Body of pancreas (tissue), 4 donors: Measurements from ENCODE around the gene C19orf81.
"Not testable (repeated sequence)": the region's sequence is repeated elsewhere in the genome, so short reads cannot be mapped to it uniquely, and the experiment has no call there.

ENCODE experiments used
- POLR2A ChIP-seq, 3 donors: fragments of 450-650 bp; IDR thresholded peaks; one replicate each; pipeline ENCODE4 v1.6.1; 2016; ENCODE audit warnings: antibody characterized with exemption in 3 of 3, mild to moderate bottlenecking in 2 of 3
- TF ChIP-seq, protein P1 (sequence below), 7 experiments: fragments of 450-650 bp in 4 of 7; fragments of 200-600 bp in 3 of 7; sonication (generic) in 3 of 7; IDR thresholded peaks; one replicate each; pipeline ENCODE4 v1.5.1; 2016 to 2019; ENCODE audit warnings: antibody characterized with exemption in 7 of 7

DNA sequence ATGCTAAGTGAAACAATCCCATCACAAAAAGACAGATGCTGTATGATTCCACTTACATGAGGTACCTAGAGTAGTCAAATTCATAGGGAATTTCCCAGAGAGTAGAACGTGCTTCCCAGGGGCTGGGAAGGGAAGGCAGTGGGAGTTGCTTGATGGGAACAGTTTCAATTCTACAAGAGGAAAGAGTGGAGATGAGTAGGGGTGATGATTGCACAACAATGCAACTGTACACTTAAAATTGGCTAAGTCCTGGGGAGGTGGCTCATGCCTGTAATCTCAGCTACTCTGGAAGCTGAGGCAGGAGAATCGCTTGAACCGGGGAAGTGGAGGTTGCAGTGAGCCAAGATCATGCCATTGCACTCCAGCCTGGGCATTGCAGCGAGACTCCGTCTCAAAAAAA is 30.9 kb upstream of the C19orf81 start:
- TF ChIP-seq, protein P1, sequence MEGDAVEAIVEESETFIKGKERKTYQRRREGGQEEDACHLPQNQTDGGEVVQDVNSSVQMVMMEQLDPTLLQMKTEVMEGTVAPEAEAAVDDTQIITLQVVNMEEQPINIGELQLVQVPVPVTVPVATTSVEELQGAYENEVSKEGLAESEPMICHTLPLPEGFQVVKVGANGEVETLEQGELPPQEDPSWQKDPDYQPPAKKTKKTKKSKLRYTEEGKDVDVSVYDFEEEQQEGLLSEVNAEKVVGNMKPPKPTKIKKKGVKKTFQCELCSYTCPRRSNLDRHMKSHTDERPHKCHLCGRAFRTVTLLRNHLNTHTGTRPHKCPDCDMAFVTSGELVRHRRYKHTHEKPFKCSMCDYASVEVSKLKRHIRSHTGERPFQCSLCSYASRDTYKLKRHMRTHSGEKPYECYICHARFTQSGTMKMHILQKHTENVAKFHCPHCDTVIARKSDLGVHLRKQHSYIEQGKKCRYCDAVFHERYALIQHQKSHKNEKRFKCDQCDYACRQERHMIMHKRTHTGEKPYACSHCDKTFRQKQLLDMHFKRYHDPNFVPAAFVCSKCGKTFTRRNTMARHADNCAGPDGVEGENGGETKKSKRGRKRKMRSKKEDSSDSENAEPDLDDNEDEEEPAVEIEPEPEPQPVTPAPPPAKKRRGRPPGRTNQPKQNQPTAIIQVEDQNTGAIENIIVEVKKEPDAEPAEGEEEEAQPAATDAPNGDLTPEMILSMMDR (IDR thresholded peaks at IDR 0.05): not testable (repeated sequence)
- TF ChIP-seq POLR2A (IDR thresholded peaks at IDR 0.05): not testable (repeated sequence)
